Astrocyte (in vitro differentiated cells and primary cell): ENCODE measurements around the gene VAV2. TPM values are rescaled to one million over a fixed set of nuclear protein-coding genes. Genes with fewer than 3 reads are reported as not detected.

Experiments used
- DNase-seq: peaks from one replicate; pipeline ENCODE4 v3.0.0-alpha.2; 2010; ENCODE audit warnings: low read depth
- FAIRE-seq: peaks from 2 replicates; lab custom pipeline; 2011; peaks lifted over from hg19 to GRCh38; lab: Jason Lieb, UNC
- H2AFZ ChIP-seq: 2 replicates; pipeline ENCODE4 v1.6.0; 2012; ENCODE audit warnings: low read depth, low read length, inconsistent platforms
- H3K27ac ChIP-seq: 2 replicates; pipeline ENCODE4 v1.5.1; 2011; ENCODE audit warnings: low read depth, low read length, inconsistent platforms
- H3K27me3 ChIP-seq: 2 replicates; pipeline ENCODE4 v1.6.0; 2011; ENCODE audit warnings: low read length, inconsistent platforms; ENCODE audit not compliant: insufficient read depth
- H3K36me3 ChIP-seq: 2 replicates; pipeline ENCODE4 v1.5.1; 2011; ENCODE audit warnings: low read length, inconsistent platforms; ENCODE audit not compliant: insufficient read depth
- H3K4me1 ChIP-seq: 2 replicates; pipeline ENCODE4 v1.5.1; 2011; ENCODE audit warnings: low read length, inconsistent platforms; ENCODE audit not compliant: insufficient read depth
- H3K4me2 ChIP-seq: 2 replicates; pipeline ENCODE4 v1.6.0; 2012; ENCODE audit warnings: low read length, inconsistent platforms
- H3K4me3 ChIP-seq: 2 replicates; pipeline ENCODE4 v1.5.1; 2011; ENCODE audit warnings: low read depth, mild to moderate bottlenecking, low read length, inconsistent platforms; ENCODE audit not compliant: insufficient read depth
- H3K79me2 ChIP-seq: 2 replicates; pipeline ENCODE4 v1.6.0; 2012; ENCODE audit warnings: mild to moderate bottlenecking, low read length, inconsistent platforms; ENCODE audit not compliant: insufficient read depth
- H3K9ac ChIP-seq: 2 replicates; pipeline ENCODE4 v1.6.0; 2012; ENCODE audit warnings: mild to moderate bottlenecking, low read length, inconsistent platforms
- H3K9me3 ChIP-seq: 2 replicates; pipeline ENCODE4 v1.5.1; 2012; ENCODE audit warnings: low read depth, mild to moderate bottlenecking, low read length, inconsistent platforms; ENCODE audit not compliant: insufficient read depth
- H4K20me1 ChIP-seq: 2 replicates; pipeline ENCODE4 v1.6.0; 2012; ENCODE audit warnings: low read length, inconsistent platforms; ENCODE audit not compliant: insufficient read depth
- H3K27ac Mint-ChIP-seq: one replicate; pipeline ENCODE4 v1.8.0; 2021; ENCODE audit warnings: mild to moderate bottlenecking, mixed read lengths; ENCODE audit not compliant: unreplicated experiment
- H3K27me3 Mint-ChIP-seq: one replicate; pipeline ENCODE4 v1.8.0; 2021; ENCODE audit warnings: low read depth, mixed read lengths; ENCODE audit not compliant: unreplicated experiment
- H3K36me3 Mint-ChIP-seq: one replicate; pipeline ENCODE4 v1.8.0; 2021; ENCODE audit warnings: low read depth, mixed read lengths; ENCODE audit not compliant: unreplicated experiment
- H3K4me1 Mint-ChIP-seq: one replicate; pipeline ENCODE4 v1.8.0; 2021; ENCODE audit warnings: low read depth, mixed read lengths; ENCODE audit not compliant: unreplicated experiment
- H3K4me3 Mint-ChIP-seq: one replicate; pipeline ENCODE4 v1.8.0; 2021; ENCODE audit warnings: mild to moderate bottlenecking, moderate library complexity, mixed read lengths; ENCODE audit not compliant: unreplicated experiment
- H3K9me3 Mint-ChIP-seq: one replicate; pipeline ENCODE4 v1.8.0; 2021; ENCODE audit warnings: mild to moderate bottlenecking, mixed read lengths; ENCODE audit not compliant: unreplicated experiment
- CTCF ChIP-seq: IDR thresholded peaks from 2 replicates; pipeline ENCODE4 v1.5.1; 2011; ENCODE audit warnings: low read depth, mild to moderate bottlenecking, inconsistent platforms, low read length, moderate library complexity; ENCODE audit not compliant: insufficient read depth
- EZH2 ChIP-seq: IDR thresholded peaks from 2 replicates; pipeline ENCODE4 v1.6.1; 2012; ENCODE audit warnings: mild to moderate bottlenecking, low read length, inconsistent platforms; ENCODE audit not compliant: insufficient read depth
- total RNA-seq: library from RNA; stranded (reverse); gene quantifications from 2 replicates; pipeline ENCODE4 v1.2.1, GENCODE V29; 2021

VAV2 gene
- total RNA-seq, 1 donor from 2014 or later = 36.5 TPM

GRCh38 chr9:133837627-133838597, 154.2 kb downstream of the VAV2 start:
- DNase-seq (no peak), FAIRE-seq (no peak)
- Mint-ChIP-seq H3K4me3 (no peak overlapping the region), H3K4me1 (peaks cover 14% of the 10 kb centered on the region), H3K27me3 (no peaks in the 10 kb centered on the region), H3K9me3 (no peaks in the 10 kb centered on the region), H3K27ac (no peak overlapping the region), H3K36me3 (peaks cover 4% of the 10 kb centered on the region)
- Histone ChIP-seq H3K27ac (no peak overlapping the region), H3K79me2 (peaks cover 48% of the 10 kb centered on the region), H3K4me3 (no peak overlapping the region), H3K9me3 (no peaks in the 10 kb centered on the region), H3K36me3 (no peaks in the 10 kb centered on the region), H3K9ac (no peak overlapping the region), H4K20me1 (peaks cover 55% of the 10 kb centered on the region), H2AFZ (no peak overlapping the region), H3K4me2 (no peak overlapping the region), H3K27me3 (no peaks in the 10 kb centered on the region), H3K4me1 (peaks cover 2% of the 10 kb centered on the region)
- no peak for TF ChIP-seq EZH2
- no peak for TF ChIP-seq CTCF

GRCh38 chr9:133836818-133837217, 155.3 kb downstream of the VAV2 start:
- no peak for DNase-seq
- no peak overlapping the region for H3K4me2 ChIP-seq
- no peaks in the 10 kb centered on the region for H3K36me3 ChIP-seq
- Mint-ChIP-seq H3K27ac (no peak overlapping the region), H3K27me3 (no peaks in the 10 kb centered on the region), H3K36me3 (peaks cover 4% of the 10 kb centered on the region), H3K4me3 (no peak overlapping the region), H3K4me1 (peaks cover 14% of the 10 kb centered on the region), H3K9me3 (no peaks in the 10 kb centered on the region)
- H3K27me3 ChIP-seq = no peaks in the 10 kb centered on the region
- H3K27ac ChIP-seq = no peak overlapping the region
- H3K4me1 ChIP-seq = no peaks in the 10 kb centered on the region
- no peak for FAIRE-seq
- H4K20me1 ChIP-seq = peaks cover 48% of the 10 kb centered on the region
- H3K79me2 ChIP-seq = peaks cover 37% of the 10 kb centered on the region
- no peak overlapping the region for H2AFZ ChIP-seq
- no peak for TF ChIP-seq CTCF
- no peak for TF ChIP-seq EZH2
- no peak overlapping the region for H3K4me3 ChIP-seq
- H3K9ac ChIP-seq = no peak overlapping the region
- H3K9me3 ChIP-seq = no peaks in the 10 kb centered on the region
